Measurements from ENCODE around the gene ELP4.

Gene ELP4

GRCh38 chr11:31827455-31828206 lies 318.1 kb downstream of the ELP4 start:
- DNase-seq: peak; percentile 50

- no peak for DNase-seq
Observed at GRCh38 chr11:31828217-31828616, 318.6 kb downstream of the ELP4 start.

DNA sequence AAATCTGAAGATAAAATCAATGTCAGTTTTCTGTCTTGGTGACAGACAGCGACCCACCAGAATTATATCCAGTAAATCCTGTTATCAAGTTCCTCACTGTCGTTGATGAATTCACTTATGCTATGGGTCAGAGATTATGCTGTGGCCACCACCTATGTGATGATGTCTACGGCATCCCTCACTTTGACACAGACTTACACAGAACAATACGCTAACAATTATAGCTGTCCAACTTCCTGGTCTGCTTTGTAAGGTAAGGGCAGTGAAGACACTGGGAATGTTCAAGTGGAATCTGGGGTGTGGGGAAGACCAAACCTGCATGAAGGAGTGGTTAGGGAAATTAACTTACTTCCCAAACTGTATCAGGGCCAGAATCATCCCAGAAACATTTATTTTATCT lies 320.8 kb downstream of the ELP4 start:
- DNase-seq: no peak

- no peak for DNase-seq
Observed at GRCh38 chr11:31834237-31834636, 324.7 kb downstream of the ELP4 start.
